H1 (cell line): Measurements from ENCODE around the gene CLNS1A. TPM values are rescaled to one million over a fixed set of nuclear protein-coding genes. Genes with fewer than 3 reads are reported as not detected.

ENCODE experiments used
- CTCF ChIA-PET: fragments of 300-600 bp; sonication (Branson Sonifier 250); formaldehyde crosslinking; loops from one replicate; lab custom pipeline; 2021; ENCODE audit not compliant: partially characterized antibody; lab: Charles Lee
- POLR2A ChIA-PET: fragments of 300-600 bp; sonication (Branson Sonifier 250); formaldehyde crosslinking; loops from one replicate; lab custom pipeline; 2021; ENCODE audit warnings: inconsistent platforms; ENCODE audit not compliant: partially characterized antibody; lab: Charles Lee
- DNase-seq, 2 experiments: peaks; one replicate each; pipeline versions ENCODE4 v3.0.0 to v3.0.0-alpha.2; 2010 to 2022; ENCODE audit warnings: low spot score in 2 of 2, low read depth in 1 of 2, mixed read lengths in 1 of 2
- FAIRE-seq: peaks from 2 replicates; lab custom pipeline; 2011; peaks lifted over from hg19 to GRCh38; lab: Jason Lieb, UNC
- H2AFZ ChIP-seq: 2 replicates; pipeline ENCODE4 v1.8.1; 2012; ENCODE audit warnings: low read length, inconsistent platforms
- H2AK5ac ChIP-seq: 2 replicates; pipeline ENCODE4 v1.6.1; 2013; ENCODE audit warnings: low read depth, low read length
- H2BK120ac ChIP-seq: replicated peaks from 2 replicates; pipeline ENCODE3; 2013; ENCODE audit warnings: low read depth, low read length, inconsistent platforms
- H2BK12ac ChIP-seq: 2 replicates; pipeline ENCODE4 v1.6.1; 2013; ENCODE audit warnings: low read depth, low read length
- H2BK15ac ChIP-seq: 2 replicates; pipeline ENCODE4 v1.6.1; 2013; ENCODE audit warnings: low read length
- H2BK20ac ChIP-seq: 2 replicates; pipeline ENCODE4 v1.6.1; 2013; ENCODE audit warnings: low read length
- H2BK5ac ChIP-seq: 2 replicates; pipeline ENCODE4 v1.6.1; 2013; ENCODE audit warnings: low read depth, low read length
- H3K14ac ChIP-seq: 2 replicates; pipeline ENCODE4 v1.6.1; 2013; ENCODE audit warnings: inconsistent platforms; ENCODE audit not compliant: insufficient read length
- H3K18ac ChIP-seq: 2 replicates; pipeline ENCODE4 v1.6.1; 2013; ENCODE audit warnings: low read length; ENCODE audit errors: extremely low read depth
- H3K23ac ChIP-seq: 2 replicates; pipeline ENCODE4 v1.6.1; 2013; ENCODE audit warnings: inconsistent platforms; ENCODE audit not compliant: insufficient read length
- H3K23me2 ChIP-seq: 2 replicates; pipeline ENCODE4 v1.6.1; 2013; ENCODE audit warnings: low read depth, low read length
- H3K27ac ChIP-seq: 2 replicates; pipeline ENCODE4 v1.6.1; 2011; ENCODE audit warnings: low read depth, low read length, inconsistent platforms
- H3K27me3 ChIP-seq, 4 experiments: replicated peaks in 1 of 4; 1 replicate in 1 of 4; 2 replicates in 3 of 4; pipeline versions ENCODE4 v1.6.1 to v1.8.1; 2011 to 2013; ENCODE audit warnings: low read length in 3 of 4, mild to moderate bottlenecking in 3 of 4, inconsistent platforms in 2 of 4, mixed read lengths in 2 of 4, moderate library complexity in 1 of 4; ENCODE audit not compliant: control insufficient read depth in 3 of 4, insufficient read depth in 3 of 4; ENCODE audit errors: extremely low read depth in 1 of 4
- H3K36me3 ChIP-seq, 4 experiments: 2 replicates each; pipeline versions ENCODE4 v1.6.1 to v1.8.1; 2011 to 2013; ENCODE audit warnings: mild to moderate bottlenecking in 4 of 4, low read length in 3 of 4, moderate library complexity in 2 of 4, control low read depth in 1 of 4, inconsistent platforms in 1 of 4; ENCODE audit not compliant: insufficient read depth in 4 of 4, control insufficient read depth in 2 of 4
- H3K4ac ChIP-seq: replicated peaks from 2 replicates; pipeline ENCODE3; 2013; ENCODE audit warnings: low read length, low read depth, mixed read lengths, inconsistent platforms; ENCODE audit not compliant: insufficient read length
- H3K4me1 ChIP-seq, 4 experiments: replicated peaks in 1 of 4; 1 replicate in 1 of 4; 2 replicates in 3 of 4; pipeline versions ENCODE4 v1.6.1 to v1.8.1; 2011 to 2013; ENCODE audit warnings: low read length in 3 of 4, inconsistent platforms in 2 of 4, mixed read lengths in 1 of 4; ENCODE audit not compliant: insufficient read depth in 4 of 4, control insufficient read depth in 3 of 4
- H3K4me2 ChIP-seq, 2 experiments: 2 replicates each; pipeline versions ENCODE4 v1.6.1 to v1.8.1; 2011 to 2013; ENCODE audit warnings: low read depth in 2 of 2, low read length in 2 of 2, control low read depth in 1 of 2, inconsistent platforms in 1 of 2, mild to moderate bottlenecking in 1 of 2; ENCODE audit not compliant: insufficient read depth in 1 of 2
- H3K4me3 ChIP-seq, 4 experiments: fragments of 200-600, 300-600 bp in 1 of 4; sonication (generic), shearing (Covaris generic), sonication (Bioruptor Twin) in 1 of 4; 2 replicates each; pipeline versions ENCODE4 v1.5.1 to v1.8.1; 2011 to 2016; ENCODE audit warnings: low read length in 4 of 4, low read depth in 3 of 4, control low read depth in 2 of 4, inconsistent platforms in 2 of 4, mild to moderate bottlenecking in 2 of 4, mixed read lengths in 1 of 4, moderate library complexity in 1 of 4; ENCODE audit not compliant: insufficient read depth in 2 of 4; ENCODE audit errors: extremely low read depth in 1 of 4
- H3K56ac ChIP-seq: replicated peaks from 2 replicates; pipeline ENCODE3; 2013; ENCODE audit warnings: low read depth, mild to moderate bottlenecking, mixed read lengths, low read length, inconsistent platforms; ENCODE audit not compliant: insufficient read length
- H3K79me1 ChIP-seq: 2 replicates; pipeline ENCODE4 v1.6.1; 2013; ENCODE audit warnings: low read depth, low read length, control low read depth
- H3K79me2 ChIP-seq, 2 experiments: 2 replicates each; pipeline versions ENCODE4 v1.6.1 to v1.8.1; 2012 to 2013; ENCODE audit warnings: low read length in 2 of 2, mild to moderate bottlenecking in 2 of 2, inconsistent platforms in 1 of 2; ENCODE audit not compliant: insufficient read depth in 2 of 2, control insufficient read depth in 1 of 2
- H3K9ac ChIP-seq, 4 experiments: replicated peaks in 1 of 4; 1 replicate in 1 of 4; 2 replicates in 3 of 4; pipeline versions ENCODE4 v1.6.1 to v1.8.1; 2011 to 2013; ENCODE audit warnings: low read depth in 3 of 4, low read length in 3 of 4, control low read depth in 2 of 4, mild to moderate bottlenecking in 2 of 4, moderate library complexity in 2 of 4, inconsistent platforms in 1 of 4; ENCODE audit errors: extremely low read depth in 1 of 4
- H3K9me3 ChIP-seq, 2 experiments: 2 replicates each; pipeline versions ENCODE4 v1.6.1 to v1.8.1; 2012 to 2013; ENCODE audit warnings: mild to moderate bottlenecking in 2 of 2, moderate library complexity in 2 of 2, control low read depth in 1 of 2, inconsistent platforms in 1 of 2, low read depth in 1 of 2, low read length in 1 of 2, mixed read lengths in 1 of 2; ENCODE audit not compliant: insufficient read depth in 2 of 2
- H4K20me1 ChIP-seq, 2 experiments: replicated peaks in 1 of 2; 2 replicates each; pipeline versions ENCODE3 to v1.8.1; 2011 to 2013; ENCODE audit warnings: inconsistent platforms in 2 of 2, low read length in 2 of 2, mild to moderate bottlenecking in 1 of 2; ENCODE audit not compliant: insufficient read depth in 2 of 2, control insufficient read depth in 1 of 2
- H4K5ac ChIP-seq: 2 replicates; pipeline ENCODE4 v1.6.1; 2013; ENCODE audit warnings: low read length, low read depth, mixed read lengths, inconsistent platforms; ENCODE audit not compliant: insufficient read length
- H4K8ac ChIP-seq: 2 replicates; pipeline ENCODE4 v1.8.0; 2013; ENCODE audit warnings: mild to moderate bottlenecking, moderate library complexity, low read length, inconsistent platforms; ENCODE audit not compliant: insufficient read depth; ENCODE audit errors: extremely low read depth
- H4K91ac ChIP-seq: replicated peaks from 2 replicates; pipeline ENCODE3; 2013; ENCODE audit warnings: low read length, mixed read lengths, inconsistent platforms; ENCODE audit not compliant: insufficient read length
- POU5F1 ChIP-seq: IDR thresholded peaks from 2 replicates; pipeline ENCODE4 v1.6.1; 2011; ENCODE audit warnings: low read depth, mild to moderate bottlenecking, low read length, moderate library complexity
- SP4 ChIP-seq: IDR thresholded peaks from 2 replicates; pipeline ENCODE4 v1.6.1; 2012; ENCODE audit warnings: low read length, inconsistent platforms
- WGBS, 2 experiments: shearing (Covaris generic) in 1 of 2; methylation state at CpG; one replicate each; pipeline versions ENCODE4 v1.1.6 to v1.1.7; 2013 to 2015; ENCODE audit warnings: low lambda C conversion rate in 2 of 2, mixed read lengths in 2 of 2, inconsistent platforms in 1 of 2, low coverage in 1 of 2, missing lambda C conversion rate in 1 of 2; ENCODE audit not compliant: insufficient replicate concordance in 2 of 2, insufficient coverage in 1 of 2, insufficient read length in 1 of 2; ENCODE audit errors: extremely low coverage in 1 of 2, missing lambda C conversion rate in 1 of 2; 5-methylcytosine and 5-hydroxymethylcytosine counted together
- polyA plus RNA-seq, 7 experiments: library from polyadenylated mRNA; depleted of rRNA in 3 of 7; stranded (reverse) in 5 of 7; unstranded in 2 of 7; fragments of >200 nt in 5 of 7; fragments of 200-250 nt in 2 of 7; gene quantifications; 1 replicate in 5 of 7; 2 replicates in 1 of 7; 4 replicates in 1 of 7; pipeline versions ENCODE4 v1.2.1 to v1.2.3, GENCODE V29; 2011 to 2013; ENCODE audit warnings: missing spikeins in 2 of 7, mixed read lengths in 2 of 7
- total RNA-seq: library from RNA; stranded (reverse); fragmentation: NEBNext Ultra II Directional; extraction: Animal tissue kit (Norgen Biotek cat#: 25700); gene quantifications from 2 replicates; pipeline ENCODE4 v1.2.1, GENCODE V29; 2021

Gene CLNS1A
- total and polyA plus RNA-seq, 2 of the 8 experiments (the other 6 are each of a cell fraction or from before 2014, with no cell fraction given) = 136 to 177 TPM

DNA sequence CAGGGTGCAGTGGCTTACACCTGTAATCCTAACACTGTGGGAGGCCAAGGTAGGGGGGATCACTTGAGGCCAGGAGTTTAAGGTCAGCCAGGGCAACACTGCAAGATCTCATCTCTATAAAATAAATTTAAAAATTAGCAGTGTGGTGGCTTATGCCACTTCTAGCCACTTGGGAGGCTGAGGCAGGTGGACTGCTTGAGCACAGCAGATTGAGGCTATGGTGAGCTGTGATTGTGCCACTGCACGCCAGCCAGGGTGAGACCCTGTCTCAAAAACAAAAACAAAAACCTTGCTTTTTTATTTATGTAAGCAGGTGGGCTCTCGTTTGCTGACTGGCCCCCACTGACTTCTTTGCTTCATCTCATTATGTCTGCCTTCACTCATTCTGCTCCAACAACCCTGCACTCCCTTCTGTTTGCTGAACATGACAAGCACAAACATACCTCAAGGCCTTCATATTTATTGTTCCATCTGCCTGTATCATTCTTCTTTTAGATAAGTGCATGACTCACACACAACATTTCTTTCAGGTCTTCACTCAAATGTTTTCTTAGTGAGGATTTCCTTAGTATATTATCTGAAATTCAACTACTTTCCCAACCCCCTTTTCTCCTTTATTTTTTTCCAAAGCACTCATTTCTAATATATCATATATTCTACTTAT, 32.4 kb upstream of the CLNS1A start:
- Histone ChIP-seq H3K4me1 (no peaks in the 10 kb centered on the region), H2BK120ac (no peak overlapping the region), H3K79me2 (no peaks in the 10 kb centered on the region), H2BK5ac (no peak overlapping the region), H2BK20ac (no peak overlapping the region), H3K27me3 (no peaks in the 10 kb centered on the region), H4K5ac (no peak overlapping the region), H3K56ac (no peak overlapping the region), H4K20me1 (no peaks in the 10 kb centered on the region), H3K4ac (no peak overlapping the region), H3K79me1 (no peaks in the 10 kb centered on the region), H2BK12ac (no peak overlapping the region), H2AFZ (no peak overlapping the region), H4K8ac (no peak overlapping the region), H2AK5ac (no peak overlapping the region), H3K14ac (no peak overlapping the region), H3K4me2 (no peak overlapping the region), H3K18ac (no peak overlapping the region), H3K9ac (no peak overlapping the region), H3K23me2 (no peaks in the 10 kb centered on the region), H3K9me3 (no peaks in the 10 kb centered on the region), H4K91ac (no peak overlapping the region), H3K4me3 (no peak overlapping the region), H3K27ac (no peak overlapping the region), H2BK15ac (no peak overlapping the region), H3K23ac (no peak overlapping the region), H3K36me3 (peaks cover 22 to 73% (median 52%) of the 10 kb centered on the region in 4 experiments)
- TF ChIP-seq POU5F1 = no peak
- no peak for TF ChIP-seq SP4
- POLR2A ChIA-PET = interaction anchor here (0.5 kb wide), 1 partner anchor 603 kb away, joined by 3 read pairs; the partner anchor contains the start of gene CAPN5
- DNase-seq (no peak), FAIRE-seq (no peak)
- CTCF ChIA-PET = interaction anchor here (1.1 kb wide), 1 partner anchor 30 kb away, joined by 3 read pairs; no protein-coding TSS in a partner anchor
- WGBS, 2 experiments = 88% methylated on average over 2 of the region's 2 CpGs; no CpG with 5 or more reads in 1 of the 2 experiments
